GM18526 (cell line): ENCODE data around the gene DNAAF5.

ENCODE experiments used
- POLR2A ChIP-seq: IDR thresholded peaks from 3 replicates; pipeline ENCODE4 v1.6.1; 2011; ENCODE audit not compliant: insufficient read length; ENCODE audit errors: extremely low read depth

DNAAF5 gene

GRCh38 chr7:763762-764161 lies 37.3 kb downstream of the DNAAF5 start:
- no peak for TF ChIP-seq POLR2A

GRCh38 chr7:765383-765782 lies 38.9 kb downstream of the DNAAF5 start:
- TF ChIP-seq POLR2A, result no peak

- TF ChIP-seq POLR2A, result no peak
Observed at GRCh38 chr7:767580-767940, 41.1 kb downstream of the DNAAF5 start.

GRCh38 chr7:767941-768731 lies 41.6 kb downstream of the DNAAF5 start:
- TF ChIP-seq POLR2A, result no peak

- TF ChIP-seq POLR2A, result no peak
Observed at GRCh38 chr7:768881-769504, 42.5 kb downstream of the DNAAF5 start.

GRCh38 chr7:770336-770735 lies 43.8 kb downstream of the DNAAF5 start:
- TF ChIP-seq POLR2A, result no peak

- no peak for TF ChIP-seq POLR2A
Observed at GRCh38 chr7:770741-771166, 44.3 kb downstream of the DNAAF5 start.

GRCh38 chr7:771234-772004 lies 44.9 kb downstream of the DNAAF5 start:
- TF ChIP-seq POLR2A, result no peak

GRCh38 chr7:772005-772294 lies 45.5 kb downstream of the DNAAF5 start:
- TF ChIP-seq POLR2A, result no peak

- TF ChIP-seq POLR2A, result no peak
Observed at GRCh38 chr7:772392-772791, 45.9 kb downstream of the DNAAF5 start.

- no peak for TF ChIP-seq POLR2A
Observed at GRCh38 chr7:772861-773621, 46.5 kb downstream of the DNAAF5 start.

GRCh38 chr7:773622-773915 lies 47.1 kb downstream of the DNAAF5 start:
- TF ChIP-seq POLR2A, result no peak

- TF ChIP-seq POLR2A, result no peak
Observed at GRCh38 chr7:774161-775109, 47.9 kb downstream of the DNAAF5 start.

- no peak for TF ChIP-seq POLR2A
Observed at GRCh38 chr7:776381-776780, 49.9 kb downstream of the DNAAF5 start.
